ENCODE measurements around the gene MXD1. TPM values are rescaled to one million over a fixed set of nuclear protein-coding genes. Genes with fewer than 3 reads are reported as not detected.

MXD1 gene
- polyA plus RNA-seq, 2 of the 4 experiments (the other 2 are of a cell fraction): 2.0 to 8.3 TPM

DNA sequence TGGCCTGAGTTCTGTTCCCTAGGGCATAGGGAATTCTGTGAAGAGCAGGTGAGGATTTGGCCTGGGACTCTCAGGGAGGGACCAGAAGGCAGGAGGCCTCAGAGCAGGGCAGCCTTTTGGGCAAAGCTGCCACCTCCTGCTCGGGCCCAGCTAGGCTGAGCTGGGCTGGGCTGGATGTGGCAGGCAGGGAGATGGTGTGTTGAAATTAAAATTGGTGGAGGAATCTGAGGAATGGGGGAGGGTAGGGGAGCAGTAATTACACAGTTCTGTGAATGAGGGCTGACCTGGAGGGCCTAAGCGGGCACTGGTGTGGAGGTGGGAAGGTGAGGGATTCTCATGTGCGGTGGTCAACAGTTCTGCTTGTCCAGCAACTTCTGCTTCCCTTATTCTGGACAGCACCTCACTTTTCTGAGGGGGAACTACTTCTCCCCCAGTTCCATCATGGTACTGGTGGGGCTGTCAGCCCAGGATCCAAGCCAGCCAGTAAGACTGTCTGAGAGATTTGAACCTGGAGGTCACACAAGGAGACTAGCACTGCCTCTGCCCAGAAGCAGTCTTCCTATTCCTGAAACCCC is 68.6 kb downstream of the MXD1 start:
- CTCF ChIA-PET: interaction anchor here (1.3 to 1.7 kb wide), 2 partner anchors 8 to 87 kb away, joined by 3 to 5 read pairs; no protein-coding TSS in a partner anchor
- no peak for FAIRE-seq

GRCh38 chr2:69985216-69985615 is 70.3 kb downstream of the MXD1 start:
- H3K4me3 ChIP-seq: no peak overlapping the region
- TF ChIP-seq ELK1 (IDR thresholded peaks at IDR 0.05; ENCODE audit: low read depth, low read length): no peak
- TF ChIP-seq KDM1A (IDR thresholded peaks at IDR 0.05; ENCODE audit: low read depth): no peak
- TF ChIP-seq CHD2 (IDR thresholded peaks at IDR 0.05; ENCODE audit: low read length, partially characterized antibody): no peak
- TF ChIP-seq ZNF302 (CRISPR knock-in tag; IDR thresholded peaks at IDR 0.05): no peak
- no peak for TF ChIP-seq POLR2AphosphoS2 (conservative IDR thresholded peaks at IDR 0.05; ENCODE audit: low read length)
- no peak for TF ChIP-seq PHF8 (IDR thresholded peaks at IDR 0.05; ENCODE audit: borderline replicate concordance, low read depth)
- TF ChIP-seq CHD4 (IDR thresholded peaks at IDR 0.05; ENCODE audit: borderline replicate concordance): no peak
- TF ChIP-seq EP300 (IDR thresholded peaks at IDR 0.05): no peak
- TF ChIP-seq FOSB (CRISPR knock-in tag; IDR thresholded peaks at IDR 0.05): no peak
- no peak for TF ChIP-seq RNF2 (IDR thresholded peaks at IDR 0.05; ENCODE audit: borderline replicate concordance, low read depth)
- TF ChIP-seq NPAS2 (CRISPR knock-in tag; IDR thresholded peaks at IDR 0.05; ENCODE audit: borderline replicate concordance): no peak
- TF ChIP-seq ATOH8 (CRISPR knock-in tag; IDR thresholded peaks at IDR 0.05; ENCODE audit: low read depth): no peak
- TF ChIP-seq CBX8 (IDR thresholded peaks at IDR 0.05): no peak
- TF ChIP-seq HDAC2 (IDR thresholded peaks at IDR 0.05): no peak
- no peak for TF ChIP-seq POLR2A (IDR thresholded peaks at IDR 0.05; ENCODE audit: low read length)
- TF ChIP-seq RCOR1 (IDR thresholded peaks at IDR 0.05; ENCODE audit: low read depth, low read length): no peak
- TF ChIP-seq SREBF2 (IDR thresholded peaks at IDR 0.05): no peak
- no peak for TF ChIP-seq JUN (IDR thresholded peaks at IDR 0.05)
- no peak for DNase-seq (ENCODE audit: low read depth in 1 of 2, low spot score in 1 of 2)
- ATAC-seq: no peak
- ChIA-PET CTCF (interaction anchor here (1.7 kb wide), 1 partner anchor 10 kb away, joined by 5 read pairs; no protein-coding TSS in a partner anchor), POLR2A (no interaction called here)
- H3K4me1 ChIP-seq: peaks cover 6% of the 10 kb centered on the region; the same call in 2 of the 3 replicates
- WGBS (ENCODE audit: missing lambda C conversion rate): 99% methylated on average over 3 of the region's 3 CpGs
- no peaks in the 10 kb centered on the region for H3K9me3 ChIP-seq
- FAIRE-seq: no peak
- no peak overlapping the region for H3K27ac ChIP-seq
- no peak overlapping the region for H3K4me2 ChIP-seq

More for the DNA sequence above, 68.6 kb downstream of the MXD1 start:
- Histone ChIP-seq H3K9me3 (no peaks in the 10 kb centered on the region), H3K4me1 (peaks cover 7% of the 10 kb centered on the region; the same call in 2 of the 3 replicates), H3K4me2 (no peak overlapping the region), H3K27ac (no peak overlapping the region), H3K4me3 (no peak overlapping the region)
- no peak for ATAC-seq
- TF ChIP-seq EP300 (IDR thresholded peaks at IDR 0.05) (no peak), ZC3H11A (IDR thresholded peaks at IDR 0.05) (no peak), TP53 (CRISPR knock-in tag; IDR thresholded peaks at IDR 0.05) (no peak), CBX8 (IDR thresholded peaks at IDR 0.05) (no peak), FOXS1 (CRISPR knock-in tag; IDR thresholded peaks at IDR 0.05) (no peak), MAFK (IDR thresholded peaks at IDR 0.05; ENCODE audit: partially characterized antibody) (no peak), RFX5 (IDR thresholded peaks at IDR 0.05) (no peak), JUNB (IDR thresholded peaks at IDR 0.05) (no peak), RNF2 (IDR thresholded peaks at IDR 0.05; ENCODE audit: borderline replicate concordance, low read depth) (no peak), FOSB (CRISPR knock-in tag; IDR thresholded peaks at IDR 0.05) (no peak), FOSL2 (IDR thresholded peaks at IDR 0.05) (no peak), FOSL2 (CRISPR knock-in tag; IDR thresholded peaks at IDR 0.05) (no peak)
- TF ChIP-seq, protein P1, sequence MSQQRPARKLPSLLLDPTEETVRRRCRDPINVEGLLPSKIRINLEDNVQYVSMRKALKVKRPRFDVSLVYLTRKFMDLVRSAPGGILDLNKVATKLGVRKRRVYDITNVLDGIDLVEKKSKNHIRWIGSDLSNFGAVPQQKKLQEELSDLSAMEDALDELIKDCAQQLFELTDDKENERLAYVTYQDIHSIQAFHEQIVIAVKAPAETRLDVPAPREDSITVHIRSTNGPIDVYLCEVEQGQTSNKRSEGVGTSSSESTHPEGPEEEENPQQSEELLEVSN (IDR thresholded peaks at IDR 0.05; ENCODE audit: borderline replicate concordance, low read depth): no peak
- POLR2A ChIA-PET: no interaction called here
- 88% methylated on average over 3 of the region's 3 CpGs for WGBS (ENCODE audit: missing lambda C conversion rate)
- DNase-seq (ENCODE audit: low read depth in 1 of 2, low spot score in 1 of 2): no peak
